Fibroblast of mammary gland (primary cell): ENCODE results near the gene LRRC53.

Source experiments
- DNase-seq: peaks from one replicate; pipeline ENCODE4 v3.0.0-alpha.2; 2010; ENCODE audit warnings: low read depth
- H3K4me3 ChIP-seq: 2 replicates; pipeline ENCODE4 v1.5.1; 2011; ENCODE audit warnings: low read depth, mild to moderate bottlenecking, low read length, moderate library complexity; ENCODE audit not compliant: control insufficient read depth
- CTCF ChIP-seq: conservative IDR thresholded peaks from 2 replicates; pipeline ENCODE4 v1.5.1; 2011; ENCODE audit warnings: low read depth, low read length, inconsistent platforms; ENCODE audit not compliant: control insufficient read depth, insufficient read depth

The LRRC53 gene

GRCh38 chr1:74478979-74479378 is 33.4 kb downstream of the LRRC53 start:
- no peak for DNase-seq

GRCh38 chr1:74474585-74474984 is 37.8 kb downstream of the LRRC53 start:
- no peak for TF ChIP-seq CTCF
- DNase-seq, result peak; percentile 43
- H3K4me3 ChIP-seq, result no peak overlapping the region

More at GRCh38 chr1:74478979-74479378, 33.4 kb downstream of the LRRC53 start:
- TF ChIP-seq CTCF, result no peak
- H3K4me3 ChIP-seq, result no peak overlapping the region

GRCh38 chr1:74471470-74471869 is 40.9 kb downstream of the LRRC53 start:
- DNase-seq, result no peak
- H3K4me3 ChIP-seq, result no peak overlapping the region

DNA sequence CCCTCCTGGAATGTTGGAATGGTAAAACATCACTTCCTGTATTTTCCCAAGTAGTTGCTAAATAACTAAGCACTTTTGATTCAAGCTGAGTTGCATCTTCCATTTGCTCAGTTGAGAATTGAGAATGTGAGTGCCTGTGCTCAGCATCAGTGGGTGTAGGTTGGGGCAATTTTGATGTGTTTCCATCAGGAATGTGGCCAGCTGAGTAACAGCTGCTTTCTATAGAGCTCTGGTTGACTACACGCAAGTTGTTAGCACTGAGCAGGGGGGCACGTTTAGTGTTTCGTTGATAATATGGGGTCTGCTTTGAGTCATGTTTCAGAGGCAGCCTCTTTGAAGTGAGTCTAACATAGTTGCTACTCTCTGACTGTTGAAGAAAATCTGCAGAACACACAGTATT is 41.5 kb downstream of the LRRC53 start:
- H3K4me3 ChIP-seq, result no peak overlapping the region
- DNase-seq, result peak; percentile 4
- no peak for TF ChIP-seq CTCF

More at GRCh38 chr1:74471470-74471869, 40.9 kb downstream of the LRRC53 start:
- no peak for TF ChIP-seq CTCF

DNA sequence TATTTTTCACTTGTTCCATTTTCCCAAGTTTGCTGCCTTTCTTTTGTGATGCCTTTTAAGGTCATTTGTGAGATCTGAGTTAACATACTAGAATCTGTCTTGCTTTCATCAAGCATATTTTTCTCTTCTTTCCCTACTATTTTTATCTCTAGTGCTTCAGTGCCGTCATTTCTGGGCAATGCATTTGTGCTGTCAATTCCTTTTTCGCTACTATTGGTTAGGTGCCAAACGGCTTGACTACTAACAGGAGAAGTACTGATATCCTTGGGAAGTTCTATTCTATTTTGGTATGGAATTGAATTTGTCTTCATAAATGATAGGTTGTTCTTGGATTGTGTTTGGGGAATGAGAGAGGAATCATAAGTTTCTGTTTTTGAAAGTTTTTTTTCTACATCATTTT is 42.2 kb downstream of the LRRC53 start:
- peak; percentile 7 for DNase-seq
- no peak overlapping the region for H3K4me3 ChIP-seq
- no peak for TF ChIP-seq CTCF

- DNase-seq, result peak; percentile 54
Measured at GRCh38 chr1:74468982-74469603, 43.3 kb downstream of the LRRC53 start.

More at GRCh38 chr1:74468982-74469603, 43.3 kb downstream of the LRRC53 start:
- no peak overlapping the region for H3K4me3 ChIP-seq
- peak; percentile 65 for TF ChIP-seq CTCF
